Renal cortex interstitium (tissue), 11 donors: ENCODE data around the gene JPH4. TPM values are rescaled to one million over a fixed set of nuclear protein-coding genes. Genes with fewer than 3 reads are reported as not detected.
"Not testable (repeated sequence)": the region's sequence is repeated elsewhere in the genome, so short reads cannot be mapped to it uniquely, and the experiment has no call there.

Source experiments
- DNase-seq, 11 donors: peaks; one replicate each; pipeline ENCODE4 v3.0.0-alpha.2; 2013; ENCODE audit warnings: low read depth in 9 of 11, low spot score in 4 of 11; ENCODE audit errors: extremely low read depth in 1 of 11
- polyA plus RNA-seq, 3 donors: library from polyadenylated mRNA; unstranded; fragments of 120-200 nt; gene quantifications; one replicate each; pipeline ENCODE4 v1.2.1, GENCODE V29; 2013; ENCODE audit not compliant: insufficient read length in 3 of 3

The JPH4 gene
- polyA plus RNA-seq, 3 donors, result 10.7 to 14.1 (median 11.6) TPM

GRCh38 chr14:23588884-23589598 lies 10.5 kb upstream of the JPH4 start:
- DNase-seq, result peak; percentile 74 to 91 (median 85)

DNA sequence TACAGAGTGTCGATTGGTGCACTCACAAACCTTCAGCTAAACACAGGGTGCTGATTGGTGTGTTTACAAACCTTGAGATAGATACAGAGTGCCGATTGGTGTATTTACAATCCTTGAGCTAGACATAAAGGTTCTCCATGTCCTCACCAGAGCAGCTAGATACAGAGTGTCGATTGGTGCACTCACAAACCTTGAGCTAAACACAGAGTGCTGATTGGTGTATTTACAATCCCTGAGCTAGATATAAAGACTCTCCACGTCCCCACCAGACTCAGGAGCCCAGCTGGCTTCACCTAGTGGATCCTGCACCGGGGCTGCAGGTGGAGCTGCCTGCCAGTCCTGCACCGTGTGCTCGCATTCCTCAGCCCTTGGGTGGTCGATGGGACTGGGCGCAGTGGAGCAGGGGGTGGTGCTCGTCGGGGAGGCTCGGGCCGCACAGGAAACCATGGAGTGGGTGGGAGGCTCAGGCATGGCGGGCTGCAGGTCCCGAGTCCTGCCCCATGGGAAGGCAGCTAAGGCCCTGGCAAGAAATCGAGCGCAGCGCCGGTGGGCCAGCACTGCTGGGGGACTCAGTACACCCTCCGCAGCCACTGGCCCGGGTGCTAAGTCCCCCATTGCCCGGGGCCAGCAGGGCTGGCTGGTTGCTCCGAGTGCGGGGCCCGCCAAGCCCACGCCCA lies 6.1 kb upstream of the JPH4 start:
- not testable (repeated sequence) for DNase-seq

DNA sequence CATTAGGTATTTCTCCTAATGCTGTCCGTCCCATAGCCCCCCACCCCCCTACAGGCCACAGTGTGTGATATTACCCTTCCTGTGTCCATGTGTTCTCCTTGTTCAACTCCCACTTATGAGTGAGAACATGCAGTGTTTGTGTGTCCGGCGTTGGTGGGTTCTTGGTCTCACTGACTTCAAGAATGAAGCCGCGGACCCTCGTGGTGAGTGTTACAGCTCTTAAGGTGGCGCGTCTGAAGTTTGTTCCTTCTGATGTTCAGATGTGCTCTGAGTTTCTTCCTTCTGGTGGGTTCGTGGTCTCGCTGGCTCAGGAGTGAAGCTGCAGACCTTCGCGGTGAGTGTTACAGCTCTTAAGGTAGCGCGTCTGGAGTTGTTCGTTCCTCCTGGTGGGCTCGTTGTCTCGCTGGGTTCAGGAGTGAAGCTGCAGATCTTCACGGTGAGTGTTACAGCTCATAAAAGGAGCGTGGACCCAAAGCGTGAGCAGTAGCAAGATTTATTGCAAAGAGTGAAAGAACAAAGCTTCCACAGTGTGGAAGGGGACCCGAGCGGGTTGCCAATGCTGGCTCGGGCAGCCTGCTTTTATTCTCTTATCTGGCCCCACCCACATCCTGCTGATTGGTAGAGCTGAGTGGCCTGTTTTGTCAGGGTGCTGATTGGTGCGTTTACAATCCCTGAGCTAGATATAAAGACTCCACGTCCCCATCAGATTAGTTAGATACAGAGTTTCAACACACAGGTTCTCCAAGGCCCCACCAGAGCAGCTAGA lies 5.4 kb upstream of the JPH4 start:
- DNase-seq, result not testable (repeated sequence)

DNA sequence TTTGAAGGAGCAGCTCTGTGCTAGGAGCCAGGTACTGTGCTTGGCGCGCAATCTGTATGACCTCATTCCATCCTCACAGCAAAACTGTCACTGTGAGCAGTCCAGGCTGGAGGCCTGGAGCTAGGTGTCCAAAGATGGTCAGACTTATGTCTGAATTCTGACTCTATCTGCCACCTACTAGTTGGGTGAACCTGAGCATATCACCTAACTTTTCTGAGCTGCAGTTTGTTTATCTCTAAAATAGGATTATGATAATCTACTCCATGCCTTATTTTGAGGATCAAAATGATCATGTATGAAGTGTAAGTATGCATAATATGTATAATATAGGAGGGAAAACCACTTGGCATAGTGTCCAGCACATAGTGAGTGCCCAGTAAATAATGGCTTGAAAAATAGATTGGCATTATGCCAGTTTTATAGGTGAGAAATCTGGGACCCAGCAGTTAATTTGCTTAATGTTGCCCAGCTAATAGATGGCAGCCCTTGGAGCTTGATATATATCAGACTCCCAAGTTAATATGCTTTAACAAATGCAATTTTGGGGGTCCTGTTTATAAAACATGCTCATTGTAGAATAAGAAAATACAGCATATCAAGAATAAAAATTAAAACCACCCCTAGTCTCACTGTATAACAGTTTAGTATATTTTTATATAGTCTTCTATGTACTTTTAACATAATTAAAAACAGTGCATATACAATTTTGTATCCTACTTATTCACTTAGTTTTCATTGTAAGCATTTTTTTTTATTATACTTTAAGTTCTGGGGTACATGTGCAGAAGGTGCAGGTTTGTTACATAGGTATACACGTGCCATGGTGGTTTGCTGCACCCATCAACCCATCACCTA lies 4.5 kb upstream of the JPH4 start:
- DNase-seq, result no peak

DNA sequence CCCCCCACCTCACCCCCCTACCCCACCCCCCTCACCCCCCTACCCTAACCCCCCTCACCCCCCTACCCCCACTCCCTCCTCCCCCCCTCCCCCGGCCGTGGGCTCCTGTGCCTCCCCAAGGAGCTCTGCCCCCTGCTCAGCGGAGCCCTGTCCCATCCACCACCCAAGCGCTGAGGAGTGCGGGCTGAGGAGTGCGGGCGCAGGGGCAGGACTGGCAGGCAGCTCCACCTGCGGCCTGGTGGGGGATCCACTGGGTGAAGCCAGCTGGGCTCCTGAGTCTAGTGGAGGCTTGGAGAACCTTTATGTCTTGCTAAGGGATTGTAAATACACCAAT lies 2.3 kb upstream of the JPH4 start:
- DNase-seq, result no peak

DNA sequence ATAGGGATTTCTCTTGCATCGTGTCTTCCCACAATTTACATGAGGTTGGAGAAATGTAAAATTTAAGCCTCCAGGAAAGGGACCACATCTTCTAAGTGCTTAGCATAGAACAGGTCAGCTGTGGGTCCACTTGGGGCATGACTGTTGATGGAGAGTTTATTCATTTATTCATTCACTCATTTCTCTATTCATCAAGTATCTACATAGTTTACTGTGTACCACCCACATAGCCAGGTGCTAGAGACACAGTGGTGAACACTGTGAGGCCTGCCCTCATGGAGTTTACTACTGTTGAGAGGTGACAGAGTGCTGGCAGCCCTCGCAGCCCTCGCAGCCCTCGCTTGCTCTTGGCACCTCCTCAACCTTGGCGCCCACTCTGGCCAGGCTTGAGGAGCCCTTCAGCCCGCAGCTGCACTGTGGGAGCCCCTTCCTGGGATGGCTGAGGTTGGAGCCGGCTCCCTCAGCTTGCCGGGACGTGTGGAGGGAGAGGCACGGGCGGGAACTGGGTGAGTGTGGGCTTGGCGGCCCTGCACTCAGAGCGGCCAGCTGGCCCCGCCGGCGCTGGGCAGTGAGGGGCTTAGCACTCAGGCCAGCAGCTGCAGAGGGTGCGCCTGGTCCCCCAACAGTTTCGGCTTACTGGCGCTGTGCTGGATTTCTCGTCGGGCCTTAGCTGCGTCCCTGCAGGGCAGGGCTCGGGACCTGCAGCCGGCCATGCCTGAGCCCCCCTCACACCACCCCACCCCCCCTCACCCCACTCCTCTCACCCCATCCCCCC lies 1.7 kb upstream of the JPH4 start:
- DNase-seq, result no peak

DNA sequence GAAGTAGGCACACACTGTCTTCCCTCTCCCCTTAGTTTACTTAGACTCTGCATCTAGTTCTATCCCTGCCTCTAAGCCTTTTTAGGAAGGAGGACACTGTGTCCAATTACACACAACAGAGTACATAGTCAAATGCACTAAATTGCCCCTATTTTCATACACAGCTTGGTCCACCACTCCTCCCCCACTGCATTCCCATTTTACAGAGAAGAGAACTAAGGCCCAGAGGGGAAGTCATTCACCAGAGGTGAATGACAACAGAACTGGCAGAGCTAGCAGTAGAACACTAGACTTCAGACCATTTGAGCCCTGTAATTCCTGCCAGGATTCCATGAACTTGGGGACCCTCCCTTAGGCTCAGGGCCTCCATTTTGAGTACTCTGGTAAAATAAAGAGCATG lies 1.1 kb upstream of the JPH4 start:
- DNase-seq, result no peak

- no peak for DNase-seq
Measured at GRCh38 chr14:23579311-23579630, 681 bp upstream of the JPH4 start.

DNA sequence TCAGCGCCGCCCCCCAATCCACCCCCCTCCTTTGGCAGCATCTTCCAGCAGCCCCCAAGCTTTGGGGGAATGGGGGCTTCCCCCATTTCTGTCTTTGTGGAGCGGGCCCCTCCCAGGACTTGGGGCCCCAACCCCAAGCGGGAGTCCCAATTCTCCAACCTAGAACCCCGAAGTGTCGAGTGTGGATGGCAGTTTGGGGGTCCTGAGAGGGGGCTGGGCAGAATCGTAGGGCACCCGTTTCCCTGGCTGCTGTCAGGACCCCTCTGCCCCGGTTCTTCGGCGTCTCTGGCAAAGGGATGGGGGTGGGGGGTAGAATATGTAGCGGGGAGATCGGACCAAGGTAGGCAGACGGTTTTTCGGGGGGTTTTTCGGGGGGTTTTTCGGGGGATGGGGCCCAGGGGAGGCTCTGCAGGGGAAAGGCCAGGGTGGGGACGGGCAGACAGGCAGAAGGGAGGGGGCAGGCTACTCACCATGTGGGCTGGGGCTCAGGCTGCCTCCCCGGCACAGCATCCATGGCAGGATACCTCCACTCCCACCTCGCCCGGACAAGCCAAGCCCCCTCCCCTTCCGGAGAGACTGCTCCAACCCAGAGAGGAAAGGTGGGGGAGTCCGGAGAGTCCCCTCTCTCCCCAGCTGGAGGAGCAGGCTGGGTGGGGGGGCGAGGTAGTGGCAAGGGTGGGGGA lies 739 bp downstream of the JPH4 start:
- DNase-seq, result peak in 1 of 11 donors; percentile 31

DNA sequence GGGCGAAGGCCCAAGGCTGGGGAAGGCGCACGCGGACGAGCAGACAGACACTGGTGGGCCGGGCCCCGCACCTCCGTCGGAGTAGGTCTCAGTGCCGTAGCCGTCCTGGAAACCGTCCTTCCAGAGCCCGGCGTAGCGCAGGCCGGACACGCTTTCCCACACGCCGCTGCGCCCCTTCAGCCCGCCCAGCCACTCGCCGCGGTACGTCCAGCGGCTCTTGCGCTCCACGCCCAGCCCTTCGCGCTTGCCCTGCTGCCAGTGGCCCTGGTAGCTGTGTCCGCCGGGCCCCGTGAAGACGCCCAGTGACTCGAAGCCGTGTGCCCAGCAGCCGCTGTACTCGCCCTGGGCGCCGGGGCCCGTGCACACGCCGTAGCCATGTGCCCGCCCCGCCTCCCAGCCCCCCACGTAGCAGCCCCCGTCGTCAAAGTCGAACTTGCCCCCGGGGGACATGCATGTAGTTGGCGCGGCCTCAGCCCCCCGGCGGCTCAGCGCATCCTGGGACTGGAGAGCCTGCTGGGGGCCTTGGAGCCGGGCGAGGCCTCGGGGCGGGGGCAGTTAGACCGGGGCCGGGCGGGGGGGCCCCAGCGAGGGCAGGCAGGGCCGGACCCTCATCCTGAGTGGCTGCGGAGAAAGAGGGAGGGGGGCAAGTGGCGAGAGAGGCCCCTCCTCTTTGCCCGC lies 1.4 kb downstream of the JPH4 start:
- DNase-seq, result peak in 1 of 11 donors; percentile 36

GRCh38 chr14:23573384-23574015 lies 5.1 kb downstream of the JPH4 start:
- no peak for DNase-seq

- DNase-seq, result no peak
Measured at GRCh38 chr14:23572836-23573235, 5.8 kb downstream of the JPH4 start.

GRCh38 chr14:23572524-23572828 lies 6.1 kb downstream of the JPH4 start:
- DNase-seq, result no peak

GRCh38 chr14:23571701-23572523 lies 6.7 kb downstream of the JPH4 start:
- no peak for DNase-seq

GRCh38 chr14:23570806-23571483 lies 7.6 kb downstream of the JPH4 start:
- DNase-seq, result no peak
